H1 (cell line): ENCODE data around the gene COA3. TPM values are rescaled to one million over a fixed set of nuclear protein-coding genes. Genes with fewer than 3 reads are reported as not detected.

ENCODE experiments used
- CTCF ChIA-PET: fragments of 300-600 bp; sonication (Branson Sonifier 250); formaldehyde crosslinking; loops from one replicate; lab custom pipeline; 2021; ENCODE audit not compliant: partially characterized antibody; lab: Charles Lee
- POLR2A ChIA-PET: fragments of 300-600 bp; sonication (Branson Sonifier 250); formaldehyde crosslinking; loops from one replicate; lab custom pipeline; 2021; ENCODE audit warnings: inconsistent platforms; ENCODE audit not compliant: partially characterized antibody; lab: Charles Lee
- DNase-seq, 2 experiments: peaks; one replicate each; pipeline versions ENCODE4 v3.0.0 to v3.0.0-alpha.2; 2010 to 2022; ENCODE audit warnings: low spot score in 2 of 2, low read depth in 1 of 2, mixed read lengths in 1 of 2
- FAIRE-seq: peaks from 2 replicates; lab custom pipeline; 2011; peaks lifted over from hg19 to GRCh38; lab: Jason Lieb, UNC
- H2AFZ ChIP-seq: 2 replicates; pipeline ENCODE4 v1.8.1; 2012; ENCODE audit warnings: low read length, inconsistent platforms
- H2AK5ac ChIP-seq: 2 replicates; pipeline ENCODE4 v1.6.1; 2013; ENCODE audit warnings: low read depth, low read length
- H2BK120ac ChIP-seq: replicated peaks from 2 replicates; pipeline ENCODE3; 2013; ENCODE audit warnings: low read depth, low read length, inconsistent platforms
- H2BK12ac ChIP-seq: 2 replicates; pipeline ENCODE4 v1.6.1; 2013; ENCODE audit warnings: low read depth, low read length
- H2BK15ac ChIP-seq: 2 replicates; pipeline ENCODE4 v1.6.1; 2013; ENCODE audit warnings: low read length
- H2BK20ac ChIP-seq: 2 replicates; pipeline ENCODE4 v1.6.1; 2013; ENCODE audit warnings: low read length
- H2BK5ac ChIP-seq: 2 replicates; pipeline ENCODE4 v1.6.1; 2013; ENCODE audit warnings: low read depth, low read length
- H3K14ac ChIP-seq: 2 replicates; pipeline ENCODE4 v1.6.1; 2013; ENCODE audit warnings: inconsistent platforms; ENCODE audit not compliant: insufficient read length
- H3K18ac ChIP-seq: 2 replicates; pipeline ENCODE4 v1.6.1; 2013; ENCODE audit warnings: low read length; ENCODE audit errors: extremely low read depth
- H3K23ac ChIP-seq: 2 replicates; pipeline ENCODE4 v1.6.1; 2013; ENCODE audit warnings: inconsistent platforms; ENCODE audit not compliant: insufficient read length
- H3K23me2 ChIP-seq: 2 replicates; pipeline ENCODE4 v1.6.1; 2013; ENCODE audit warnings: low read depth, low read length
- H3K27ac ChIP-seq: 2 replicates; pipeline ENCODE4 v1.6.1; 2011; ENCODE audit warnings: low read depth, low read length, inconsistent platforms
- H3K27me3 ChIP-seq, 4 experiments: replicated peaks in 1 of 4; 1 replicate in 1 of 4; 2 replicates in 3 of 4; pipeline versions ENCODE4 v1.6.1 to v1.8.1; 2011 to 2013; ENCODE audit warnings: low read length in 3 of 4, mild to moderate bottlenecking in 3 of 4, inconsistent platforms in 2 of 4, mixed read lengths in 2 of 4, moderate library complexity in 1 of 4; ENCODE audit not compliant: control insufficient read depth in 3 of 4, insufficient read depth in 3 of 4; ENCODE audit errors: extremely low read depth in 1 of 4
- H3K36me3 ChIP-seq, 4 experiments: 2 replicates each; pipeline versions ENCODE4 v1.6.1 to v1.8.1; 2011 to 2013; ENCODE audit warnings: mild to moderate bottlenecking in 4 of 4, low read length in 3 of 4, moderate library complexity in 2 of 4, control low read depth in 1 of 4, inconsistent platforms in 1 of 4; ENCODE audit not compliant: insufficient read depth in 4 of 4, control insufficient read depth in 2 of 4
- H3K4ac ChIP-seq: replicated peaks from 2 replicates; pipeline ENCODE3; 2013; ENCODE audit warnings: low read length, low read depth, mixed read lengths, inconsistent platforms; ENCODE audit not compliant: insufficient read length
- H3K4me1 ChIP-seq, 4 experiments: replicated peaks in 1 of 4; 1 replicate in 1 of 4; 2 replicates in 3 of 4; pipeline versions ENCODE4 v1.6.1 to v1.8.1; 2011 to 2013; ENCODE audit warnings: low read length in 3 of 4, inconsistent platforms in 2 of 4, mixed read lengths in 1 of 4; ENCODE audit not compliant: insufficient read depth in 4 of 4, control insufficient read depth in 3 of 4
- H3K4me2 ChIP-seq, 2 experiments: 2 replicates each; pipeline versions ENCODE4 v1.6.1 to v1.8.1; 2011 to 2013; ENCODE audit warnings: low read depth in 2 of 2, low read length in 2 of 2, control low read depth in 1 of 2, inconsistent platforms in 1 of 2, mild to moderate bottlenecking in 1 of 2; ENCODE audit not compliant: insufficient read depth in 1 of 2
- H3K4me3 ChIP-seq, 4 experiments: fragments of 200-600, 300-600 bp in 1 of 4; sonication (generic), shearing (Covaris generic), sonication (Bioruptor Twin) in 1 of 4; 2 replicates each; pipeline versions ENCODE4 v1.5.1 to v1.8.1; 2011 to 2016; ENCODE audit warnings: low read length in 4 of 4, low read depth in 3 of 4, control low read depth in 2 of 4, inconsistent platforms in 2 of 4, mild to moderate bottlenecking in 2 of 4, mixed read lengths in 1 of 4, moderate library complexity in 1 of 4; ENCODE audit not compliant: insufficient read depth in 2 of 4; ENCODE audit errors: extremely low read depth in 1 of 4
- H3K56ac ChIP-seq: replicated peaks from 2 replicates; pipeline ENCODE3; 2013; ENCODE audit warnings: low read depth, mild to moderate bottlenecking, mixed read lengths, low read length, inconsistent platforms; ENCODE audit not compliant: insufficient read length
- H3K79me1 ChIP-seq: 2 replicates; pipeline ENCODE4 v1.6.1; 2013; ENCODE audit warnings: low read depth, low read length, control low read depth
- H3K79me2 ChIP-seq, 2 experiments: 2 replicates each; pipeline versions ENCODE4 v1.6.1 to v1.8.1; 2012 to 2013; ENCODE audit warnings: low read length in 2 of 2, mild to moderate bottlenecking in 2 of 2, inconsistent platforms in 1 of 2; ENCODE audit not compliant: insufficient read depth in 2 of 2, control insufficient read depth in 1 of 2
- H3K9ac ChIP-seq, 4 experiments: replicated peaks in 1 of 4; 1 replicate in 1 of 4; 2 replicates in 3 of 4; pipeline versions ENCODE4 v1.6.1 to v1.8.1; 2011 to 2013; ENCODE audit warnings: low read depth in 3 of 4, low read length in 3 of 4, control low read depth in 2 of 4, mild to moderate bottlenecking in 2 of 4, moderate library complexity in 2 of 4, inconsistent platforms in 1 of 4; ENCODE audit errors: extremely low read depth in 1 of 4
- H3K9me3 ChIP-seq, 2 experiments: 2 replicates each; pipeline versions ENCODE4 v1.6.1 to v1.8.1; 2012 to 2013; ENCODE audit warnings: mild to moderate bottlenecking in 2 of 2, moderate library complexity in 2 of 2, control low read depth in 1 of 2, inconsistent platforms in 1 of 2, low read depth in 1 of 2, low read length in 1 of 2, mixed read lengths in 1 of 2; ENCODE audit not compliant: insufficient read depth in 2 of 2
- H4K20me1 ChIP-seq, 2 experiments: replicated peaks in 1 of 2; 2 replicates each; pipeline versions ENCODE3 to v1.8.1; 2011 to 2013; ENCODE audit warnings: inconsistent platforms in 2 of 2, low read length in 2 of 2, mild to moderate bottlenecking in 1 of 2; ENCODE audit not compliant: insufficient read depth in 2 of 2, control insufficient read depth in 1 of 2
- H4K5ac ChIP-seq: 2 replicates; pipeline ENCODE4 v1.6.1; 2013; ENCODE audit warnings: low read length, low read depth, mixed read lengths, inconsistent platforms; ENCODE audit not compliant: insufficient read length
- H4K8ac ChIP-seq: 2 replicates; pipeline ENCODE4 v1.8.0; 2013; ENCODE audit warnings: mild to moderate bottlenecking, moderate library complexity, low read length, inconsistent platforms; ENCODE audit not compliant: insufficient read depth; ENCODE audit errors: extremely low read depth
- H4K91ac ChIP-seq: replicated peaks from 2 replicates; pipeline ENCODE3; 2013; ENCODE audit warnings: low read length, mixed read lengths, inconsistent platforms; ENCODE audit not compliant: insufficient read length
- CBX8 ChIP-seq: fragments of 300-800, 300-1000 bp; sonication (generic); IDR thresholded peaks from 2 replicates; pipeline ENCODE4 v1.7.1; 2016; ENCODE audit warnings: low read depth, low read length, borderline replicate concordance
- CHD1 ChIP-seq: IDR thresholded peaks from 2 replicates; pipeline ENCODE4 v1.6.1; 2012; ENCODE audit warnings: low read depth, low read length, improper control_type of control experiment
- CHD2 ChIP-seq: IDR thresholded peaks from 2 replicates; pipeline ENCODE4 v1.6.1; 2012; ENCODE audit warnings: low read length, improper control_type of control experiment
- EZH2 ChIP-seq: fragments of 200-600 bp; sonication (generic); IDR thresholded peaks from 2 replicates; pipeline ENCODE4 v1.7.1; 2012; ENCODE audit warnings: low read depth, mild to moderate bottlenecking, moderate library complexity, low read length, inconsistent platforms; ENCODE audit not compliant: severe bottlenecking
- JUND ChIP-seq: IDR thresholded peaks from 2 replicates; pipeline ENCODE4 v1.6.1; 2011; ENCODE audit warnings: mild to moderate bottlenecking, improper control_type of control experiment, low read length
- MAFK ChIP-seq: IDR thresholded peaks from 2 replicates; pipeline ENCODE4 v1.6.1; 2012; ENCODE audit warnings: low read depth, mild to moderate bottlenecking, improper control_type of control experiment, low read length
- NRF1 ChIP-seq: IDR thresholded peaks from 2 replicates; pipeline ENCODE4 v1.6.1; 2011; ENCODE audit warnings: mild to moderate bottlenecking, low read depth, low read length, improper control_type of control experiment
- PHF8 ChIP-seq: fragments of 200-600 bp; sonication (generic); conservative IDR thresholded peaks from 2 replicates; pipeline ENCODE4 v1.7.1; 2012; ENCODE audit warnings: low read depth, mild to moderate bottlenecking, inconsistent platforms, low read length, moderate library complexity
- RFX5 ChIP-seq: IDR thresholded peaks from 2 replicates; pipeline ENCODE4 v1.6.1; 2011; ENCODE audit warnings: low read depth, low read length, improper control_type of control experiment, borderline replicate concordance
- RNF2 ChIP-seq: fragments of 200-900, 300-1000 bp; sonication (generic); IDR thresholded peaks from 2 replicates; pipeline ENCODE4 v1.7.1; 2016; ENCODE audit warnings: borderline replicate concordance, low read depth, mild to moderate bottlenecking, antibody characterized with exemption, low read length; ENCODE audit not compliant: poor library complexity, severe bottlenecking; ENCODE audit errors: missing control alignments
- SIX5 ChIP-seq: IDR thresholded peaks from 2 replicates; pipeline ENCODE4 v1.6.1; 2011; ENCODE audit warnings: mild to moderate bottlenecking, low read depth, low read length
- SP1 ChIP-seq: IDR thresholded peaks from 2 replicates; pipeline ENCODE4 v1.6.1; 2011; ENCODE audit warnings: low read depth, low read length
- SRF ChIP-seq: IDR thresholded peaks from 2 replicates; pipeline ENCODE4 v1.6.1; 2011; ENCODE audit warnings: mild to moderate bottlenecking, low read depth, low read length, moderate library complexity
- TCF12 ChIP-seq: IDR thresholded peaks from 2 replicates; pipeline ENCODE4 v1.6.1; 2011; ENCODE audit warnings: low read depth, mild to moderate bottlenecking, low read length
- YY1 ChIP-seq: IDR thresholded peaks from 2 replicates; pipeline ENCODE4 v1.6.1; 2011; ENCODE audit warnings: low read depth, mild to moderate bottlenecking, low read length
- whole genome bisulfite sequencing, 2 experiments: shearing (Covaris generic) in 1 of 2; methylation state at CpG; one replicate each; pipeline versions ENCODE4 v1.1.6 to v1.1.7; 2013 to 2015; ENCODE audit warnings: low lambda C conversion rate in 2 of 2, mixed read lengths in 2 of 2, inconsistent platforms in 1 of 2, low coverage in 1 of 2, missing lambda C conversion rate in 1 of 2; ENCODE audit not compliant: insufficient replicate concordance in 2 of 2, insufficient coverage in 1 of 2, insufficient read length in 1 of 2; ENCODE audit errors: extremely low coverage in 1 of 2, missing lambda C conversion rate in 1 of 2; 5-methylcytosine and 5-hydroxymethylcytosine counted together
- polyA plus RNA-seq, 7 experiments: library from polyadenylated mRNA; depleted of rRNA in 3 of 7; stranded (reverse) in 5 of 7; unstranded in 2 of 7; fragments of >200 nt in 5 of 7; fragments of 200-250 nt in 2 of 7; gene quantifications; 1 replicate in 5 of 7; 2 replicates in 1 of 7; 4 replicates in 1 of 7; pipeline versions ENCODE4 v1.2.1 to v1.2.3, GENCODE V29; 2011 to 2013; ENCODE audit warnings: missing spikeins in 2 of 7, mixed read lengths in 2 of 7
- total RNA-seq: library from RNA; stranded (reverse); fragmentation: NEBNext Ultra II Directional; extraction: Animal tissue kit (Norgen Biotek cat#: 25700); gene quantifications from 2 replicates; pipeline ENCODE4 v1.2.1, GENCODE V29; 2021

The COA3 gene
- total and polyA plus RNA-seq, 2 of the 8 experiments (the other 6 are each of a cell fraction or from before 2014, with no cell fraction given): 68.4 to 143 TPM

DNA sequence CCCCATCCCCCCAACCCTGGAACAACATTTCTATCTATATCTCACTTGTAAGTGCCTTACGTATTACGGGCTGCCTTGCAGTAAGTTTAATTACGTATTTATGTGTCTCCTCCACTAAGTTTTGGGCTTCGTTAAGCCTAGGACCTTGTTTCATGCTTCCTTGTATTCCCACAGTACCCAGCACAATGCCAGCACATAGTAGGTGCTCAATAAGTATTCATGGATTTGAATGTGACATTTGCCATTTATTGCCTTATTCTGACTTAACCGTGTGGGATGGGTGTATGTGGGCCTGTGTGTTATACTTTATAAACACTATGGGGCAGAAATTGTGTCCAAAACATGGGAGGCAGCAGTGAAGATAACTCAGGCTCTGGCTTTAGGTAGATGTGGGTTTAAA is 6.0 kb downstream of the COA3 start:
- peaks cover 0 to 3% (median under 1%) of the 10 kb centered on the region in 4 experiments; a peak in 3 of 7 replicates for H3K4me1 ChIP-seq
- no peaks in the 10 kb centered on the region for H3K23me2 ChIP-seq
- H2BK120ac ChIP-seq: no peak overlapping the region
- no peak overlapping the region for H3K4me3 ChIP-seq
- no peak overlapping the region for H2BK5ac ChIP-seq
- H3K79me2 ChIP-seq: peaks cover 0 to 1% of the 10 kb centered on the region in 2 experiments; a peak in 2 of 4 replicates
- 89% methylated on average over 5 of the region's 5 CpGs; no CpG with 5 or more reads in 1 of the 2 experiments for WGBS, 2 experiments
- no peak overlapping the region for H2AFZ ChIP-seq
- H3K9ac ChIP-seq: no peak overlapping the region
- no peak overlapping the region for H4K91ac ChIP-seq
- H3K27ac ChIP-seq: no peak overlapping the region
- no peak overlapping the region for H3K23ac ChIP-seq
- no peak overlapping the region for H2AK5ac ChIP-seq
- H3K79me1 ChIP-seq: no peaks in the 10 kb centered on the region
- H3K4ac ChIP-seq: no peak overlapping the region
- H4K20me1 ChIP-seq: peaks cover 0 to 2% of the 10 kb centered on the region in 2 experiments
- H2BK20ac ChIP-seq: no peak overlapping the region
- no peak overlapping the region for H2BK15ac ChIP-seq
- H3K56ac ChIP-seq: no peak overlapping the region
- POLR2A ChIA-PET: interaction anchor here (1.2 to 1.5 kb wide), 2 partner anchors 10 to 12 kb away, joined by 5 to 7 read pairs; partner anchors contain the start of gene WNK4
- FAIRE-seq: no peak
- H3K18ac ChIP-seq: no peak overlapping the region
- H3K4me2 ChIP-seq: no peak overlapping the region
- H4K8ac ChIP-seq: no peak overlapping the region
- no peak overlapping the region for H4K5ac ChIP-seq
- CTCF ChIA-PET: interaction anchor here (1.0 kb wide), 1 partner anchor 49 kb away, joined by 4 read pairs; no protein-coding TSS in a partner anchor
- H3K36me3 ChIP-seq: no peaks in the 10 kb centered on the region
- DNase-seq: no peak
- no peak overlapping the region for H3K14ac ChIP-seq
- peaks cover 0 to 8% (median 0%) of the 10 kb centered on the region in 4 experiments; a peak in 1 of 7 replicates for H3K27me3 ChIP-seq
- H2BK12ac ChIP-seq: no peak overlapping the region
- H3K9me3 ChIP-seq: no peaks in the 10 kb centered on the region
- TF ChIP-seq CHD1 (no peak), EZH2 (no peak), CHD2 (no peak), SIX5 (no peak), SP1 (no peak), PHF8 (no peak), JUND (no peak), SRF (no peak), TCF12 (no peak), YY1 (no peak), RFX5 (no peak), MAFK (no peak), CBX8 (no peak), RNF2 (no peak), NRF1 (no peak)
